GM12864 (cell line): ENCODE measurements around the gene CNTN1.

Experiments
- DNase-seq: peaks from one replicate; pipeline ENCODE4 v3.0.0-alpha.2; 2011; ENCODE audit warnings: low read depth
- H3K4me3 ChIP-seq: 2 replicates; pipeline ENCODE4 v1.5.1; 2011; ENCODE audit warnings: mild to moderate bottlenecking, low read depth, low read length, control low read depth
- CTCF ChIP-seq: IDR thresholded peaks from 2 replicates; pipeline ENCODE4 v1.5.1; 2011; ENCODE audit warnings: low read depth, mild to moderate bottlenecking, moderate library complexity, low read length, control low read depth, inconsistent platforms; ENCODE audit errors: missing control alignments

CNTN1 gene

GRCh38 chr12:40718878-40719372 is 26.7 kb downstream of the CNTN1 start:
- no peak for TF ChIP-seq CTCF
- no peak for DNase-seq
- no peak overlapping the region for H3K4me3 ChIP-seq

GRCh38 chr12:40723001-40723400 is 30.8 kb downstream of the CNTN1 start:
- TF ChIP-seq CTCF: no peak
- no peak for DNase-seq
- no peak overlapping the region for H3K4me3 ChIP-seq

GRCh38 chr12:40726366-40726765 is 34.1 kb downstream of the CNTN1 start:
- no peak for TF ChIP-seq CTCF
- no peak for DNase-seq
- H3K4me3 ChIP-seq: no peak overlapping the region

- H3K4me3 ChIP-seq: no peak overlapping the region
- no peak for DNase-seq
- TF ChIP-seq CTCF: no peak
Observed at GRCh38 chr12:40727774-40728483, 35.7 kb downstream of the CNTN1 start.

- TF ChIP-seq CTCF: no peak
- DNase-seq: no peak
- no peak overlapping the region for H3K4me3 ChIP-seq
Observed at GRCh38 chr12:40730281-40730680, 38.0 kb downstream of the CNTN1 start.

- no peak overlapping the region for H3K4me3 ChIP-seq
- DNase-seq: no peak
Observed at GRCh38 chr12:40733871-40734270, 41.6 kb downstream of the CNTN1 start.

More at GRCh38 chr12:40733871-40734270, 41.6 kb downstream of the CNTN1 start:
- no peak for TF ChIP-seq CTCF
